Trophoblast cell (in vitro differentiated cells and primary cell): Measurements from ENCODE around the gene HHIP.

Source experiments
- DNase-seq, 2 donors: peaks; one replicate each; pipeline ENCODE4 v3.0.0-alpha.2; 2016
- H2AFZ ChIP-seq: 2 replicates; pipeline ENCODE4 v1.6.1; 2013; ENCODE audit warnings: low read length, moderate library complexity, mild to moderate bottlenecking; ENCODE audit not compliant: insufficient read depth, poor library complexity
- H2AK5ac ChIP-seq: 2 replicates; pipeline ENCODE4 v1.6.1; 2013; ENCODE audit warnings: mild to moderate bottlenecking, low read length
- H2BK120ac ChIP-seq: 2 replicates; pipeline ENCODE4 v1.6.1; 2013; ENCODE audit warnings: low read length, mild to moderate bottlenecking, moderate library complexity; ENCODE audit not compliant: insufficient read depth, poor library complexity
- H2BK12ac ChIP-seq: 2 replicates; pipeline ENCODE4 v1.6.1; 2013; ENCODE audit warnings: mild to moderate bottlenecking, low read length, moderate library complexity
- H2BK5ac ChIP-seq: 2 replicates; pipeline ENCODE4 v1.6.1; 2013; ENCODE audit warnings: low read length, low read depth, moderate library complexity, mild to moderate bottlenecking; ENCODE audit not compliant: poor library complexity
- H3K14ac ChIP-seq: 2 replicates; pipeline ENCODE4 v1.6.1; 2013; ENCODE audit warnings: mild to moderate bottlenecking, low read length
- H3K18ac ChIP-seq: 2 replicates; pipeline ENCODE4 v1.6.1; 2013; ENCODE audit warnings: mild to moderate bottlenecking, low read length
- H3K23ac ChIP-seq: 2 replicates; pipeline ENCODE4 v1.6.1; 2013; ENCODE audit warnings: low read length
- H3K27ac ChIP-seq: 2 replicates; pipeline ENCODE4 v1.5.1; 2013; ENCODE audit warnings: low read depth, mild to moderate bottlenecking, inconsistent platforms, low read length, moderate library complexity
- H3K27me3 ChIP-seq: 2 replicates; pipeline ENCODE4 v1.6.1; 2013; ENCODE audit warnings: inconsistent platforms, mild to moderate bottlenecking, low read length, moderate library complexity; ENCODE audit not compliant: insufficient read depth
- H3K36me3 ChIP-seq, 2 experiments: 1 replicate in 1 of 2; 2 replicates in 1 of 2; pipeline ENCODE4 v1.6.1; 2013; ENCODE audit warnings: low read length in 2 of 2, mild to moderate bottlenecking in 2 of 2, moderate library complexity in 1 of 2; ENCODE audit not compliant: insufficient read depth in 2 of 2, control insufficient read depth in 1 of 2
- H3K4ac ChIP-seq: 2 replicates; pipeline ENCODE4 v1.6.1; 2013; ENCODE audit warnings: low read depth, mild to moderate bottlenecking, low read length, moderate library complexity
- H3K4me1 ChIP-seq, 2 experiments: 1 replicate in 1 of 2; 2 replicates in 1 of 2; pipeline ENCODE4 v1.6.1; 2013; ENCODE audit warnings: low read length in 2 of 2, mild to moderate bottlenecking in 2 of 2, moderate library complexity in 1 of 2; ENCODE audit not compliant: insufficient read depth in 2 of 2, control insufficient read depth in 1 of 2
- H3K4me2 ChIP-seq: 2 replicates; pipeline ENCODE4 v1.6.1; 2013; ENCODE audit warnings: inconsistent platforms, mild to moderate bottlenecking, low read length, moderate library complexity
- H3K4me3 ChIP-seq: 2 replicates; pipeline ENCODE4 v1.5.1; 2013; ENCODE audit warnings: mild to moderate bottlenecking, low read depth, low read length, inconsistent platforms
- H3K79me1 ChIP-seq: one replicate; pipeline ENCODE4 v1.6.1; 2013; ENCODE audit warnings: low read length
- H3K79me2 ChIP-seq: 2 replicates; pipeline ENCODE4 v1.6.1; 2013; ENCODE audit warnings: low read length, mild to moderate bottlenecking; ENCODE audit not compliant: control insufficient read depth, insufficient read depth, poor library complexity
- H3K9ac ChIP-seq: 2 replicates; pipeline ENCODE4 v1.6.1; 2013; ENCODE audit warnings: mild to moderate bottlenecking, low read length
- H3K9me3 ChIP-seq: 2 replicates; pipeline ENCODE4 v1.6.1; 2013; ENCODE audit warnings: low read depth, mild to moderate bottlenecking, control low read depth, inconsistent platforms, low read length; ENCODE audit not compliant: insufficient read depth
- H4K12ac ChIP-seq: 2 replicates; pipeline ENCODE4 v1.6.1; 2013; ENCODE audit warnings: low read depth, mild to moderate bottlenecking, low read length, moderate library complexity
- H4K8ac ChIP-seq: 2 replicates; pipeline ENCODE4 v1.6.1; 2013; ENCODE audit warnings: low read depth, mild to moderate bottlenecking, low read length, moderate library complexity
- H4K91ac ChIP-seq: one replicate; pipeline ENCODE4 v1.6.1; 2013; ENCODE audit warnings: low read depth, mild to moderate bottlenecking, low read length, moderate library complexity
- WGBS: extraction: QIAGEN DNeasy Blood & Tissue Kit; methylation state at CpG from one replicate; pipeline ENCODE4 v1.1.7; 2013; ENCODE audit warnings: missing lambda C conversion rate; ENCODE audit not compliant: insufficient read length, insufficient coverage; ENCODE audit errors: extremely low coverage; 5-methylcytosine and 5-hydroxymethylcytosine counted together

Gene HHIP

DNA sequence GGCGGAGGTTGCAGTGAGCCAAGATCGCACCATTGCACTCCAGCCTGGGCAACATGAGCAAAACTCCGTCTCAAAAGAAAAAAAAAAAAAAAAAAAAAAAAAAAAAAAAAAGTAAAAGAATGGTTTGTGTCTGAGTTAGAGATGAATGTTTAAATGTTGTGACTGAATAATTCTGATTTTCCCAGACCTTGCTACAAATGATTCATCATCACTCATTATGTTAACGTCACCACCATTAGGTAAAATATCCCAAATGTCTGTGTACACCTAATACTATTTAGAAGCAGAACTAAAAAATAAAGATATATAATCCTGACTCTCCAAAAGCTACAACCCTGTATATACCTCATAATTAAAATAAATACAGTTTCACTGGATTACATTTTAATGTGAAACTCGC is 70.8 kb downstream of the HHIP start:
- H2BK5ac ChIP-seq: no peak overlapping the region
- WGBS: no CpG with 5 or more reads among the region's 5 CpGs
- no peak overlapping the region for H3K18ac ChIP-seq
- no peak overlapping the region for H2AK5ac ChIP-seq
- no peak overlapping the region for H4K8ac ChIP-seq
- H3K79me1 ChIP-seq: no peaks in the 10 kb centered on the region
- H3K9me3 ChIP-seq: no peaks in the 10 kb centered on the region
- no peak overlapping the region for H3K27ac ChIP-seq
- H3K4me3 ChIP-seq: no peak overlapping the region
- H3K9ac ChIP-seq: no peak overlapping the region
- H4K12ac ChIP-seq: no peak overlapping the region
- H3K4me1 ChIP-seq: no peaks in the 10 kb centered on the region
- H3K14ac ChIP-seq: no peak overlapping the region
- H3K36me3 ChIP-seq: no peaks in the 10 kb centered on the region
- H3K79me2 ChIP-seq: no peaks in the 10 kb centered on the region
- H3K27me3 ChIP-seq: no peaks in the 10 kb centered on the region
- H2BK120ac ChIP-seq: no peak overlapping the region
- H3K23ac ChIP-seq: no peak overlapping the region
- no peak overlapping the region for H4K91ac ChIP-seq
- no peak overlapping the region for H3K4me2 ChIP-seq
- H2BK12ac ChIP-seq: no peak overlapping the region
- no peak overlapping the region for H3K4ac ChIP-seq
- no peak overlapping the region for H2AFZ ChIP-seq
- no peak for DNase-seq

DNA sequence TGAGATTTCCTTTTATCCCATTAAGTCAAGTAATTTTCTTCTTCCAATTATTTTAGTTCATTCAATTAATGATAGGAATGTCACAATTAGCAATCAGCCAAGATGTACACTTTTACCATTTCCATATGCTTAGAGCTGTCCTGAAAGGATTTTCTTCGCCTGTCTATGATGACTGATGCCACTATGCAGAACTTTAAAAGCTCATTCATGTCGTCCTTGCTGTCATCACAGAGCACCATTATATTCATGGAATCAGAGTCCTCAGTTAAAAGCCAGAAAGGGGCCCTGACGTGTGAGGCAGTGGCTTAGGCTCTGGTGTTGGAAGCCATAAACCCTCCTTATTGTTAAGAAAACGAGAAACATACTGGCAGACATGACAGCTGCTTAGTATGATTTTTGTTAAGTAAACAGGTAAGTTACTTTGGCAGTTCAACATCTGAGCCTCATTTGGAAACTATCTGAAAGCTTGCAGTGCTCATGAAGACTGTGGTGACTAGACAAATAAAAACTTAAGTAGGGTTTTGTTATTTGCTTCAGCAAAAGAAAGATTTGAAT is 73.1 kb downstream of the HHIP start:
- WGBS: no CpG with 5 or more reads among the region's 4 CpGs
- Histone ChIP-seq H2BK120ac (no peak overlapping the region), H3K36me3 (no peaks in the 10 kb centered on the region), H3K4me1 (no peaks in the 10 kb centered on the region), H3K4ac (no peak overlapping the region), H4K8ac (no peak overlapping the region), H3K14ac (no peak overlapping the region), H2AK5ac (no peak overlapping the region), H4K91ac (no peak overlapping the region), H3K27ac (no peak overlapping the region), H2AFZ (no peak overlapping the region), H3K27me3 (no peaks in the 10 kb centered on the region), H3K79me1 (no peaks in the 10 kb centered on the region), H3K9me3 (no peaks in the 10 kb centered on the region), H4K12ac (no peak overlapping the region), H2BK12ac (no peak overlapping the region), H3K9ac (no peak overlapping the region), H3K4me2 (no peak overlapping the region), H3K4me3 (no peak overlapping the region), H3K23ac (no peak overlapping the region), H3K79me2 (no peaks in the 10 kb centered on the region), H3K18ac (no peak overlapping the region), H2BK5ac (no peak overlapping the region)
- no peak for DNase-seq

DNA sequence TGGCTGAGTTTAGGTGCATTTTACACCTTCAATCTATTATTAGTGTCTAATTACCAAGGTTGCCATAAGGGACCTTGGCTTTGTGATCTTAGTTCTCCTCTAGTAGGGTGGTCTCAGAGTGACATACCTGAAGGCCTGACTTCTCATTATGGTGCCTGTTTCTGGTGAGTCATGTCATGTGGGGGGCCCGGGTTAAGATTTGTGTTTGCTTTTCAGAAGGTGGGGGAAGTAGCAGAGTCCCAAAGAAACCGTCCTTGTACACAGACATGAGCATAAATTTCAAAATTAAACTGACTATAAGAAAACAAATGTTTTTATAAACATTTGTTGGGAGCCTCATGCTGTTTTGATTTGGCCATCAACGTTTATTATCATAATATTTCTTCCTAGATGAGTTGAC is 74.5 kb downstream of the HHIP start:
- no peak overlapping the region for H3K4ac ChIP-seq
- H3K23ac ChIP-seq: no peak overlapping the region
- no peaks in the 10 kb centered on the region for H3K79me1 ChIP-seq
- H4K8ac ChIP-seq: no peak overlapping the region
- H3K4me1 ChIP-seq: no peaks in the 10 kb centered on the region
- H3K79me2 ChIP-seq: no peaks in the 10 kb centered on the region
- H2BK5ac ChIP-seq: no peak overlapping the region
- no peak overlapping the region for H2BK120ac ChIP-seq
- no peaks in the 10 kb centered on the region for H3K27me3 ChIP-seq
- H3K4me2 ChIP-seq: no peak overlapping the region
- H4K12ac ChIP-seq: no peak overlapping the region
- H2AK5ac ChIP-seq: no peak overlapping the region
- H2AFZ ChIP-seq: no peak overlapping the region
- no peak overlapping the region for H3K27ac ChIP-seq
- no peak overlapping the region for H3K9ac ChIP-seq
- WGBS: no CpG with 5 or more reads among the region's 3 CpGs
- H3K36me3 ChIP-seq: no peaks in the 10 kb centered on the region
- no peak overlapping the region for H2BK12ac ChIP-seq
- no peak for DNase-seq
- no peak overlapping the region for H3K18ac ChIP-seq
- no peak overlapping the region for H3K14ac ChIP-seq
- H3K4me3 ChIP-seq: no peak overlapping the region
- no peak overlapping the region for H4K91ac ChIP-seq
- no peaks in the 10 kb centered on the region for H3K9me3 ChIP-seq

DNA sequence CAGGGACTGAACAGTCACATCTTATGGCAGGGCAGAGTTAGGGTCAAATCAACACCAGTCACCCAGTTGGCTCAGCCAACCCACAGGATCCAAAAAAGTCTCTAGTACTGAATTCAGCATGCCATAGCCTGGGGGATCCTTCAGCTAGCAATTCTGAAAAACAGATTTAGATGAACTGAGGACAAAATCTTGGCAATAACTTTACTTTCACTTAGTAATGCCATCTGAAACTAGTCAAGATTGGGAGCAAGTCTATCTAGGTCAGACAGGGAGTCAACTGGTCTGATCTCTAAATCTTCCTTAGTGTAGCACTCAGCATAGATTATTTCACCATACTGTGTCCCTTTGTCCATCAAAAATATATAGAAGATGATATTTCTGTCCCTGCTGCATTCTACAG is 76.0 kb downstream of the HHIP start:
- Histone ChIP-seq H3K79me1 (no peaks in the 10 kb centered on the region), H4K12ac (no peak overlapping the region), H3K18ac (no peak overlapping the region), H3K9me3 (no peaks in the 10 kb centered on the region), H3K9ac (no peak overlapping the region), H3K4me1 (no peaks in the 10 kb centered on the region), H3K27me3 (no peaks in the 10 kb centered on the region), H3K23ac (no peak overlapping the region), H2AK5ac (no peak overlapping the region), H2BK12ac (no peak overlapping the region), H3K14ac (no peak overlapping the region), H3K27ac (no peak overlapping the region), H3K4me3 (no peak overlapping the region), H2AFZ (no peak overlapping the region), H4K8ac (no peak overlapping the region), H3K36me3 (no peaks in the 10 kb centered on the region), H4K91ac (no peak overlapping the region), H3K4me2 (no peak overlapping the region), H3K4ac (no peak overlapping the region), H3K79me2 (no peaks in the 10 kb centered on the region), H2BK5ac (no peak overlapping the region), H2BK120ac (no peak overlapping the region)
- no peak for DNase-seq
